SU-DHL-6 (cell line): ENCODE results near the gene F2R.

Experiments used
- H2AFZ ChIP-seq: fragments of 200-600 bp; sonication (generic); 2 replicates; pipeline ENCODE4 v1.6.1; 2014; ENCODE audit warnings: low read depth, mild to moderate bottlenecking, moderate library complexity, mixed read lengths, antibody characterized with exemption, low read length; ENCODE audit not compliant: severe bottlenecking
- H3F3A ChIP-seq: fragments of 200-600 bp; shearing (Covaris generic); 2 replicates; pipeline ENCODE4 v1.6.0; 2016; ENCODE audit warnings: antibody characterized with exemption, mild to moderate bottlenecking; ENCODE audit not compliant: insufficient read depth
- H3K27ac ChIP-seq: fragments of 200-600 bp; sonication (generic); 2 replicates; pipeline ENCODE4 v1.5.1; 2016; ENCODE audit warnings: low read depth, mild to moderate bottlenecking, low read length, moderate library complexity, mixed read lengths
- H3K27me3 ChIP-seq: fragments of 200-600 bp; sonication (generic), shearing (Covaris generic); 2 replicates; pipeline ENCODE4 v1.6.0; 2014; ENCODE audit warnings: mild to moderate bottlenecking, low read length
- H3K36me3 ChIP-seq: fragments of 200-600 bp; sonication (generic); 2 replicates; pipeline ENCODE4 v1.6.1; 2014; ENCODE audit warnings: mild to moderate bottlenecking, low read length, mixed read lengths
- H3K4me2 ChIP-seq: fragments of 300-600, 200-600 bp; shearing (Covaris generic), sonication (generic); 2 replicates; pipeline ENCODE4 v1.6.0; 2014; ENCODE audit warnings: low read length, low read depth, mild to moderate bottlenecking; ENCODE audit not compliant: poor library complexity, severe bottlenecking
- H3K4me3 ChIP-seq: fragments of 200-600 bp; sonication (generic); 2 replicates; pipeline ENCODE4 v1.5.1; 2014; ENCODE audit warnings: antibody characterized with exemption, low read length, mild to moderate bottlenecking, mixed read lengths; ENCODE audit not compliant: insufficient read depth, poor library complexity, severe bottlenecking
- H3K79me2 ChIP-seq: fragments of 200-600 bp; sonication (generic); 2 replicates; pipeline ENCODE4 v1.6.1; 2014; ENCODE audit warnings: mild to moderate bottlenecking, low read length, moderate library complexity; ENCODE audit not compliant: insufficient read depth
- H3K9ac ChIP-seq: fragments of 200-600 bp; sonication (generic); 2 replicates; pipeline ENCODE4 v1.7.0; 2014; ENCODE audit warnings: mild to moderate bottlenecking, low read length
- H3K9me2 ChIP-seq: fragments of 200-600 bp; sonication (generic); replicated peaks from 2 replicates; pipeline ENCODE4 v1.6.1; 2014; ENCODE audit warnings: low read length; ENCODE audit not compliant: insufficient read depth
- H3K9me3 ChIP-seq: fragments of 200-600 bp; sonication (generic); 2 replicates; pipeline ENCODE4 v1.6.1; 2014; ENCODE audit warnings: low read length, mixed read lengths; ENCODE audit not compliant: insufficient read depth
- H4K20me1 ChIP-seq: fragments of 200-600 bp; sonication (generic); 2 replicates; pipeline ENCODE4 v1.6.1; 2014; ENCODE audit warnings: low read depth, mild to moderate bottlenecking, antibody characterized with exemption, low read length, moderate library complexity, mixed read lengths
- CTCF ChIP-seq: fragments of 200-600 bp; sonication (generic); IDR thresholded peaks from one replicate; pipeline ENCODE4 v1.5.1; 2017; ENCODE audit warnings: antibody characterized with exemption, mild to moderate bottlenecking, low read length, moderate library complexity; ENCODE audit not compliant: insufficient read depth, poor library complexity, severe bottlenecking
- EZH2phosphoT487 ChIP-seq: fragments of 200-600 bp; sonication (generic), shearing (Covaris generic); conservative IDR thresholded peaks from 2 replicates; pipeline ENCODE4 v1.6.1; 2018; ENCODE audit warnings: mild to moderate bottlenecking, antibody characterized with exemption, low read length, moderate library complexity, mixed read lengths

The F2R gene

GRCh38 chr5:76690704-76691466 lies 25.0 kb upstream of the F2R start:
- H3F3A ChIP-seq: no peaks in the 10 kb centered on the region
- no peaks in the 10 kb centered on the region for H4K20me1 ChIP-seq
- H3K4me3 ChIP-seq: no peak overlapping the region
- H3K4me2 ChIP-seq: no peak overlapping the region
- H3K9ac ChIP-seq: no peak overlapping the region
- no peaks in the 10 kb centered on the region for H3K79me2 ChIP-seq
- no peak overlapping the region for H2AFZ ChIP-seq
- H3K27me3 ChIP-seq: 0 out of 2 replicates have a peak, but pooled peaks cover 3% of the 10 kb centered on the region
- H3K9me2 ChIP-seq: no peaks in the 10 kb centered on the region
- no peak overlapping the region for H3K27ac ChIP-seq
- TF ChIP-seq CTCF (no peak), EZH2phosphoT487 (no peak)
- H3K9me3 ChIP-seq: no peaks in the 10 kb centered on the region
- H3K36me3 ChIP-seq: no peaks in the 10 kb centered on the region

GRCh38 chr5:76691467-76692273 lies 24.3 kb upstream of the F2R start:
- H3K79me2 ChIP-seq: no peaks in the 10 kb centered on the region
- H4K20me1 ChIP-seq: no peaks in the 10 kb centered on the region
- no peak overlapping the region for H3K4me3 ChIP-seq
- H3K9me2 ChIP-seq: no peaks in the 10 kb centered on the region
- H2AFZ ChIP-seq: no peak overlapping the region
- H3K9me3 ChIP-seq: no peaks in the 10 kb centered on the region
- H3K36me3 ChIP-seq: no peaks in the 10 kb centered on the region
- TF ChIP-seq CTCF (no peak), EZH2phosphoT487 (no peak)
- H3K27me3 ChIP-seq: 0 out of 2 replicates have a peak, but pooled peaks cover 3% of the 10 kb centered on the region
- no peak overlapping the region for H3K4me2 ChIP-seq
- no peak overlapping the region for H3K9ac ChIP-seq
- no peaks in the 10 kb centered on the region for H3F3A ChIP-seq
- no peak overlapping the region for H3K27ac ChIP-seq

- H2AFZ ChIP-seq: no peak overlapping the region
- TF ChIP-seq CTCF: no peak
- no peak for TF ChIP-seq EZH2phosphoT487
- H3K4me2 ChIP-seq: no peak overlapping the region
- no peaks in the 10 kb centered on the region for H3K9me2 ChIP-seq
- H3K27me3 ChIP-seq: 0 out of 2 replicates have a peak, but pooled peaks cover 3% of the 10 kb centered on the region
- H3K4me3 ChIP-seq: no peak overlapping the region
- H3K9me3 ChIP-seq: no peaks in the 10 kb centered on the region
- H3K36me3 ChIP-seq: no peaks in the 10 kb centered on the region
- H3K79me2 ChIP-seq: no peaks in the 10 kb centered on the region
- no peaks in the 10 kb centered on the region for H3F3A ChIP-seq
- H3K9ac ChIP-seq: no peak overlapping the region
- no peak overlapping the region for H3K27ac ChIP-seq
- no peaks in the 10 kb centered on the region for H4K20me1 ChIP-seq
These were observed 23.7 kb upstream of the F2R start for GRCh38 chr5:76692274-76692540.
